Activated T-cell treated with anti-CD3 and anti-CD28 coated beads for 1 hour (primary cell): ENCODE results near the gene GGTLC2.
"Not testable (repeated sequence)": the region's sequence is repeated elsewhere in the genome, so short reads cannot be mapped to it uniquely, and the experiment has no call there.

Experiments
- DNase-seq: peaks from one replicate; pipeline ENCODE4 v3.0.0-alpha.2; 2020; ENCODE audit warnings: low read depth

The GGTLC2 gene

DNA sequence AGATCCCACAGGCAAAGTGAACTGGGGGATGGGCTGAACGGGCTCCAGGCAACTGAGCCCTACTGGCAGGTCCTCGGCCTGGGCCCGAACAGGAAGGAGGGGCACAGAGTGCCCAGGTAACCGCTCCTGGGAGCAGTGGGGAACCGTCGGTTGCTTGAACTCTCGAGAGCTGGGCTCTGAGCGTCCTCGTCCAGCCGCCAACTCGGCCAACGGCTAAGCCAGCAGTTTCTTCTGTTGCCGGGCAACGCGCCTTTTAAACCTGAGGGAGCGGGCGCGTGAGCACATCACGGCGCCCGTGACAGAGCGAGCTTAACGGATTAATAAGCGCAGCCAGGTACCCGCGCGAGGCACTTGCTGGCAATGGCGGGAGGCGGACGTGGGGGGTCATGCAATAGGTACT, at the start of gene GGTLC2:
GGTLC2 (plus strand) TSS at position 301 of the 400 bp plus-strand sequence. CDS start 1,732 bp downstream, outside the sequence.
- not testable (repeated sequence) for DNase-seq

DNA sequence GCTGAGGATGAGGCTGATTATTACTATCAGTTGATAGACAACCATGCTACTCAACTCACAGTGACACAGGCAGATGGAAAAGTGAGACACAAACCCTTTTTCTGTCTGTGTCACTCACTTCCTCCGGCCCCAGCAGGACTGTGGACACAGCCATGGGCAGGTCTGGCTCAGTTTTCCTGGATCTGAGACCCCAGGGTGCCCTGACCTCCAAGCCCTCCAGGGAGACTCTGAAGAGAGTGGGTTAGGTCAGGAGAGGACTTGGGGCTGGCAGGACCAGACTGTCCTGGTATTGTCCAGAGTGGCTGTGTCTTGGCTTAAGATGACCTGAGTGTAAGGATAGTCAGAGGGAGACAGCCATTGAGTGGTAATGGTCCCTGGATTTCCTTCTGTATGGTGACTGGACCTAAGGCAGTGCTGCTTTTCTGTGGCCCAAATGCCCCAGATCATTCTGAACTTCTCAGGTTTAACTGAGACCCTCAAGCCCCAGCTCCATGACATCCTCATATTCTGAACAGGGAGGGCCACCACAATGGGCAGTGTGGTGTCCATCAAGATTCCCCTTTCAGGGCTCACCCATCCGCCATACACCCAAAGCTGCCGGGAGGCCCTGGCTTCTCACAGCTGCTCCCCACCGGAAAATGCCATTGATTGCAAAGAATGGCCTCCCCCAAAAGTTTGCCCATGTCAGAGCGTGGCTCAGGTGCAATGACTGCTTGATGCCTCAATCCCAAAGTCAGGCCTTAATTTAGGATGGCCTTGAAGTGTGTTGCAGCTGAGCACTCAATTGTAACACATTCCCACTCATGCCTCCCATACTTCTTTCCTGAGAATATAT, 49.2 kb upstream of the GGTLC2 start:
- no peak for DNase-seq

GRCh38 chr22:22598144-22598543, 46.3 kb upstream of the GGTLC2 start:
- no peak for DNase-seq

DNA sequence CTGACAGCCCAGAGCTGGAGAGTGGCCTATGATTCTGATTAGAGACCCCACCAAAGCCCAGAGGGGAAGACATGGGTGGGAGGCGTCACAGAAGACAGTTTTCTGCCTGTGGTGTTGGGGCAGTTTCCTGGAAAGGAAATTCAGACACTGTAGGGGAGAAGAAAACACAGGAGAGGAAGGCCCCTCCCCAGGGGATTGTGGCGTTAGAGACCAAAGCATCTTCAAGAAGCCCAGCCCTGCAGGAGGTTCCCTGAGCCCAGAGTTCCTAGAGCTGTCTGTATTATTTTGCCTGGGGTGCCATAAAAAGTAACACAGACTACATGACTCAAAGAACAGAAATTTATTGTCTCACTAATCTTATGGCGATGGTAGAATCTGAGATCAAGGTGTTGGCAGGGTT, 45.2 kb upstream of the GGTLC2 start:
- no peak for DNase-seq

- DNase-seq: no peak
Observed at GRCh38 chr22:22600531-22601261, 43.7 kb upstream of the GGTLC2 start.

DNA sequence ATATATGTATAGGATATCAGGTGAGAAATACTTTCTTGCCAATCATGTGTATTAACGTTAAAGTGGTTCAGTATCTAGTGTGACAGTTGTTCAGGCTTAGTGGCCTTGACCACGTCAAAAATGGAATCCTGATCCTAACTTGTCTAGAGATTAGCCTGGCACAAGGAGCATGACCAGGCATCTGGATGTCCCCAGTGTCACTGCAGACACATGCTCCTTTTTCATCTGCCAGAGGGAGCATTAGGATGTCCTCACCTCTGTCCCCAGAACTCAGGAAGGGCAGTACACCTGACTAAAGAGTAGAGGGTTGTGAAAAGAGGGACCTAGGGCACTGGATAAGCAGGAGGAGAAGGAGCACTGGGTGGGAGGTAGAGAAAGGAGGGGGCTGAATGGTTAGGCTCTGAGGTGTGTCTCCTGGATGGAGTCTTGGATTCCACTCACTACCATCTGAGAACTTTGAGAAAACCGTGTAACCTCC, 40.9 kb upstream of the GGTLC2 start:
- DNase-seq: no peak

DNA sequence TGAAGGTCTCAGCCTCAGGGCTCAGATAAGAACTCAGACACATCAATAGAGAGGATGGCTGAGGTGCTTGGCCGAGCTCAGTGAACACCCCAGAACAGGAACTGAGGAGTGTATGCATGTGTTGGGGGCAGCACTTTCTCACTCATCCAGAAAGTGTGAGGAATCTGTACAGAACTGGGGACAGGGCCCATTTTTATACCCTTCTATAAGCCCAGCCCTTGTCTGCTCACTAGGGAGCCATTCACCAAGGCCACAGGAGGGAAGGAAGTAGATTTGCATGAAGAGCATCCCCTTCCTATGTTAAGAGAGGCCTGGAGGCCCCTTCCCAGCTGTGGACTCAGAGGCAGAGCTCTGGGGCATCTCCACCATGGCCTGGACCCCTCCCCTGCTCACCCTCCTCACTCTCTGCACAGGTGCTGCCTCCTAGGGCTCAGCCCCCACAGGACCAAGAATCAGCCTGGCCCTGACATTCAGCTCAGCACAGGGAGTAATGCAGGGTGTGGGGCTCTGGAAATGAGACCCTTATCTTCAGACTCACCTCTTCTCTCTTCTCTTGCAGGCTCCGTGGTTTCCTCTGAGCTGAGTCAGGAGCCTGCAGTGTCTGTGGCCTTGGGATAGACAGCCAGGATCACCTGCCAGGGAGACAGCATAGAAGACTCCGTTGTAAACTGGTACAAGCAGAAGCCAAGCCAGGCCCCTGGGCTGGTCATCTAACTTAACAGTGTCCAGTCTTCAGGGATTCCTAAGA, 39.9 kb upstream of the GGTLC2 start:
- DNase-seq: no peak

DNA sequence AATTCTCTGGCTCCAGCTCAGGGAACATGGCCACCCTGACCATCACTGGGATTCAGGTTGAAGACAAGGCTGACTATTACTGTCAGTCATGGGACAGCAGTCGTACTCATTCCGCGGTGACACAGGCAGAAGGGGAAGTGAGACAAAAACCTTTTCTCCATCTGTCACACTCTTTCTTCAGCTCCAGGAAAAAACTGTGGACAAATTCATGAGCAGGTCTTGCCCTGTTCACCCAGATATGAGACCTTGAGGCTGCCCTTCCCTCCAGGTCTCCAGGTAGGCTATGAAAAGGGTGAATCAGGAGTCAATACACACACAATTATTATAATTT, 39.4 kb upstream of the GGTLC2 start:
- no peak for DNase-seq

- not testable (repeated sequence) for DNase-seq
Observed at GRCh38 chr22:22608022-22608421, 36.4 kb upstream of the GGTLC2 start.

DNA sequence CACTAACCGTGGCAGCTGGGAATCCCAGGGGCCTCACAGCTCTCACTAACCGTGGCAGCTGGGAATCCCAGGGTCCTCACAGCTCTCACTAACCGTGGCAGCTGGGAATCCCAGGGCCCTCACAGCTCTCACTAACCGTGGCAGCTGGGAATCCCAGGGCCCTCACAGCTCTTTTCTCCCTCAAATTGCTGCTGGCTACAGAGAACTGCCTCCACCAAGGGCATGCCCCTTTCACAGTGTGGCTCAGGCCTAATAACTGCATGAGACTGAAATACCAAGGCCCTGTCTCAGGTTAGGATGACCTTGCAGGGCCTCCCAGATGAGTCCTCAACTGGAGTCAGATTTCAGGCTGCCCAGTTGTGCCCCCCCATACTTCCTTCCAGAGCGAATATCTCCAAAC, 35.1 kb upstream of the GGTLC2 start:
- no peak for DNase-seq

DNA sequence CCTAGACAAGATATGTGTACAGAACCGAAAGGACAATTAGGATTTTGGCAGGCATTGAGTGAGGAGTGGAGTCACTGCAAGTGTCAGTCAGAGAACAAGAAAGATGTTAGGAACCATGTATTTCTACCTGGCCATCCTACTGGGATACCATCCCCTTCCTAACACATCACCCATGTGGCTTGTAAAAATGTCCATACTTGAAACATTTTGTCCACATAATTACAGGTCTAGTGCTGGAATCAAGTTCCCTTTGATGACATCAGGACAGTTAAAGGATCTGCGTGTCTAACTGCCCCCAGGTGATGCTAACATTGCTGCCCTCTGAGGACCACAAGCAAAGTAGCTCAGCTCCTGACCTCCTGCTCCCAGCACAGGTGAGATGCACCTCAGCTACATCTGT, 31.9 kb upstream of the GGTLC2 start:
- no peak for DNase-seq

- DNase-seq: no peak
Observed at GRCh38 chr22:22614065-22614464, 30.3 kb upstream of the GGTLC2 start.

- DNase-seq: no peak
Observed at GRCh38 chr22:22616636-22617035, 27.8 kb upstream of the GGTLC2 start.

DNA sequence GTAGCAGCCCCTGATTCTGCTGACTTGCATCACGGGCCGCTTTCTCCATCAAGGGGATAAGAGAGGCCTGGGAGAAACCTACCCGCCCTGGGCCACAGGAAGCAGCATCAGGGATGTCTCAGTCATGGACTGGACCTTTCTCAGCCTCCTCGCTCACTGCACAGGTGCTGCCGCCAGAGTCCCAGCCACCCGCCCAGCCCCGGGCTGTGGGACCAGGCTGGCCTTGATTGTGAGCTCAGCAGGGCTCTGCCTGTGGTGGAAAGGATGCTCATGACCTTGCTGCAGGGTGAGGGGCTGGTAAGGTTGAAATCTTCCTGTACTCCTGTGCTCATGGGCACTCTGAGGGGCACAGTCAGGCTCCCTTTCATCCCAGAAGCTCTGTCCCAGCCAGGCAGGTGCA, 26.0 kb upstream of the GGTLC2 start:
- DNase-seq: no peak

- DNase-seq: no peak
Observed at GRCh38 chr22:22618923-22619322, 25.5 kb upstream of the GGTLC2 start.

DNA sequence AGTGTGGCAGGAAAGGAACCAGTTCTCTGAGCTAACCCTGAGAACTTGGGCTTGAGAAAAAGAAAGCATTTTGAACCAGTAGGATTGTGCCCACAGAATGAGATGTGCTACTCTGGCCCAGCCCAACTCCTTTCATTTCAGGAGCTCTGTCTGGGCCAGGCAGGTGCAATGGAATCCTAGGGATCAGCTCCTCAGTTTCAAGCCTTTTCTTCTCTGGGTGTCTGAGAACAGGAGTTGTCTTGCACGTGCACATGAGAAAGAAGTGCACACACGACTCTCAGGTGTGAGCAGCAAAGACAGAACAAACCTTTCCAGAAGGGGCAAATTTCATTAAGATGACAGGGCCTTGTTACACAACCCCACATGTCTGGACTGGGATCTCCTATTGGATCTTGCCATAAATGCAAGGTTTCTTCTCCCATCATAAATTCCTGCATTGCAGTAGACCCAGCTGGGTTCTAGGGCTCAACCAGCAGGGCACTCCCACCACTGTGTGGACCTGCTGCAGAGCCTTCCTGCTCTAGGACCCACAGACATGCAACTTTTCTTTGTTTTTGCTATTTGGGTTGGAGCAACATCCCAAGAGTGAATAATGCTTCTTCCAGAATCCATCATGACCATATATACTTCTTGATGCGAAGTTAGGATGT, 24.5 kb upstream of the GGTLC2 start:
- no peak for DNase-seq

- DNase-seq: not testable (repeated sequence)
Observed at GRCh38 chr22:22628546-22629495, 15.6 kb upstream of the GGTLC2 start.

DNA sequence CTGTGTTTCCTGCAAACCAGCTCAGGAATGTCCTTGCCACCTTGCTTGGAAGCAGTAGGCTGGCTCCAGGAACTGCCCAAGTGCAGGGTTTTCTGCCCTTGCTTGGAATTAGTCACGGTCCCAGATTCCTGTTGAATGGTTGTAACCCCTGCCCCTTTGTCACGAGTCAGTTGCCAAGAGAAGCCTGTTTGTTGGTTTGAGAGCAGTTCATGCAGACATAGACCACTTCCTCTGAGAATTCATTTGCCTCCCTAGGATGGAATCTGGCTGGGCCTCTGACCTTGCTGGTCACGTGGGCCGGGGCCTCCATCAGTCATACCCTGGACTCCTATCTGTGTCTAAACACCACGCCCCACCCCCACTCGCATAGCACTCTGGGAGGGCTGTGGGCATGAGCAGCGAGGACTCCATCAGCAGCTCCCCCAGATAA, 13.2 kb upstream of the GGTLC2 start:
- not testable (repeated sequence) for DNase-seq

DNA sequence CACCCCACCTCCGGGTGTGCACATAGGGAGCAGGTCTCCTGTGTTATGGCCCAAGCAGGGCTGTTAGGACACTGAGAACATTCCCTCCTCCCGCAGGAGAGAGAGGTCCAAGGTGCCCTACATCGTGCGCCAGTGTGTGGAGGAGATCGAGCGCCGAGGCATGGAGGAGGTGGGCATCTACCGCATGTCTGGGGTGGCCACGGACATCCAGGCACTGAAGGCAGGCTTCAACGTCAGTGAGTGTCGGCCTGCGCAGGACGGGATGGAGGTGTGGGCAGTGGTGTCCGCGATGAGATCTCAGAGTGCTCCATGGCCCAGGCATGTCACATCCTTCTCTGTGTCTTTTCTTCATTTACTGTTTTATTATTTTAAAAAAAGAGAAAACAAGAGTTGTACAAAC, 12.2 kb upstream of the GGTLC2 start:
- DNase-seq: not testable (repeated sequence)

DNA sequence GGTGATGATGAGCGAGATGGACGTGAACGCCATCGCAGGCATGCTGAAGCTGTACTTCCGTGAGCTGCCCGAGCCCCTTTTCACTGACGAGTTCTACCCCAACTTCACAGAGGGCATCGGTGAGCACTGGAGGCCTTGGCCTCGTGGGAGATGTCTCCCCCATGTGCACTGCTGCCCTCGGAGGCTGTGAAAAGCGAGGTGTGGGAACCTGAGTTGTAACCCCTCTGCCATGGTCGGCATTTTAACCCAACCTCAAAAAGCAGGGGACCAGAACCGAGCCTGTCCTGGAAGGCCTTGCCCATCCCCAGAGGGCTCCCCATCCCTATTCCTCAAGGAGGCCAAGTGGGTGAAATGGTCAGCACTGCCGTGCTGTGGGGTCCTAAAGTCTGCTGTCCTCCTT, 10.9 kb upstream of the GGTLC2 start:
- DNase-seq: not testable (repeated sequence)

GRCh38 chr22:22636260-22636659, 8.2 kb upstream of the GGTLC2 start:
- DNase-seq: not testable (repeated sequence)
